BJ (cell line): ENCODE data around the gene PACRG. TPM values are rescaled to one million over a fixed set of nuclear protein-coding genes. Genes with fewer than 3 reads are reported as not detected.
"Not testable (repeated sequence)": the region's sequence is repeated elsewhere in the genome, so short reads cannot be mapped to it uniquely, and the experiment has no call there.

ENCODE experiments used
- CTCF ChIA-PET: fragments of 350-600 bp; formaldehyde crosslinking; extraction: SDS; loops from one replicate; lab custom pipeline; 2021; ENCODE audit warnings: antibody characterized with exemption, inconsistent platforms; lab: Yijun Ruan, JAX
- POLR2A ChIA-PET: fragments of 300-600 bp; sonication (Branson Sonifier 250); formaldehyde crosslinking; extraction: SDS; loops from one replicate; lab custom pipeline; 2021; ENCODE audit warnings: antibody characterized with exemption; lab: Charles Lee
- DNase-seq: peaks from one replicate; pipeline ENCODE4 v3.0.0-alpha.2; 2011; ENCODE audit warnings: low read depth
- H3K27me3 ChIP-seq: 2 replicates; pipeline ENCODE4 v1.6.0; 2011; ENCODE audit warnings: low read length; ENCODE audit not compliant: control insufficient read depth, insufficient read depth
- H3K36me3 ChIP-seq: 2 replicates; pipeline ENCODE4 v1.5.1; 2011; ENCODE audit warnings: low read length; ENCODE audit not compliant: control insufficient read depth, insufficient read depth
- H3K4me3 ChIP-seq: 2 replicates; pipeline ENCODE4 v1.5.1; 2011; ENCODE audit warnings: low read depth, mild to moderate bottlenecking, control low read depth, low read length
- polyA plus RNA-seq: library from polyadenylated mRNA; depleted of rRNA; stranded (reverse); fragments of >200 nt; gene quantifications from 2 replicates; pipeline ENCODE4 v1.2.3, GENCODE V29; 2011
- TF ChIP-seq, protein P1 (sequence below): IDR thresholded peaks from 2 replicates; pipeline ENCODE4 v1.5.1; 2011; ENCODE audit warnings: low read depth, mild to moderate bottlenecking, control low read depth, inconsistent platforms, low read length, moderate library complexity; ENCODE audit not compliant: insufficient read depth

Gene PACRG
- polyA plus RNA-seq, 1 experiment: 0.20 TPM

DNA sequence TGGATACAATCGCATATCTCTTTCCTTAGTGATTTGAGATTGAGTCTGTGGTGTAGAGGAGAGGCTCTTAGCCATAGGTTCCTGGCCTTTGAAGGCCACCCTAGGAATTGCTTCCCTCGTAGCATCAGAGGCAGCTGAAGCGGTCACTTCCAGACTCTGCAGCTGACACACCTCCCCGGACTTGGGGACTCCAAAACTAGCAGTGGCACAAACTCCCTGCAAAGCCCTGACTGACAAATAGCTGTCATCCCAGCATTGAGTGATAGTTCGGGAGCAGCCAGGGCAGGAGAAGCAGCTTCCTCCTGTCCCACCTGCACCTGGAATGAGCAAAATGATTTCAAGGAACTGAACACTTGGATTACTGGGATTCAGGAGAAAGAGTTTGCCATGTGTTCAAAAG, 586.2 kb downstream of the PACRG start:
- Histone ChIP-seq H3K27me3 (no peaks in the 10 kb centered on the region), H3K4me3 (no peak overlapping the region), H3K36me3 (no peaks in the 10 kb centered on the region)
- ChIA-PET CTCF (no interaction called here), POLR2A (no interaction called here)
- DNase-seq: no peak
- TF ChIP-seq, protein P1, sequence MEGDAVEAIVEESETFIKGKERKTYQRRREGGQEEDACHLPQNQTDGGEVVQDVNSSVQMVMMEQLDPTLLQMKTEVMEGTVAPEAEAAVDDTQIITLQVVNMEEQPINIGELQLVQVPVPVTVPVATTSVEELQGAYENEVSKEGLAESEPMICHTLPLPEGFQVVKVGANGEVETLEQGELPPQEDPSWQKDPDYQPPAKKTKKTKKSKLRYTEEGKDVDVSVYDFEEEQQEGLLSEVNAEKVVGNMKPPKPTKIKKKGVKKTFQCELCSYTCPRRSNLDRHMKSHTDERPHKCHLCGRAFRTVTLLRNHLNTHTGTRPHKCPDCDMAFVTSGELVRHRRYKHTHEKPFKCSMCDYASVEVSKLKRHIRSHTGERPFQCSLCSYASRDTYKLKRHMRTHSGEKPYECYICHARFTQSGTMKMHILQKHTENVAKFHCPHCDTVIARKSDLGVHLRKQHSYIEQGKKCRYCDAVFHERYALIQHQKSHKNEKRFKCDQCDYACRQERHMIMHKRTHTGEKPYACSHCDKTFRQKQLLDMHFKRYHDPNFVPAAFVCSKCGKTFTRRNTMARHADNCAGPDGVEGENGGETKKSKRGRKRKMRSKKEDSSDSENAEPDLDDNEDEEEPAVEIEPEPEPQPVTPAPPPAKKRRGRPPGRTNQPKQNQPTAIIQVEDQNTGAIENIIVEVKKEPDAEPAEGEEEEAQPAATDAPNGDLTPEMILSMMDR: no peak

DNA sequence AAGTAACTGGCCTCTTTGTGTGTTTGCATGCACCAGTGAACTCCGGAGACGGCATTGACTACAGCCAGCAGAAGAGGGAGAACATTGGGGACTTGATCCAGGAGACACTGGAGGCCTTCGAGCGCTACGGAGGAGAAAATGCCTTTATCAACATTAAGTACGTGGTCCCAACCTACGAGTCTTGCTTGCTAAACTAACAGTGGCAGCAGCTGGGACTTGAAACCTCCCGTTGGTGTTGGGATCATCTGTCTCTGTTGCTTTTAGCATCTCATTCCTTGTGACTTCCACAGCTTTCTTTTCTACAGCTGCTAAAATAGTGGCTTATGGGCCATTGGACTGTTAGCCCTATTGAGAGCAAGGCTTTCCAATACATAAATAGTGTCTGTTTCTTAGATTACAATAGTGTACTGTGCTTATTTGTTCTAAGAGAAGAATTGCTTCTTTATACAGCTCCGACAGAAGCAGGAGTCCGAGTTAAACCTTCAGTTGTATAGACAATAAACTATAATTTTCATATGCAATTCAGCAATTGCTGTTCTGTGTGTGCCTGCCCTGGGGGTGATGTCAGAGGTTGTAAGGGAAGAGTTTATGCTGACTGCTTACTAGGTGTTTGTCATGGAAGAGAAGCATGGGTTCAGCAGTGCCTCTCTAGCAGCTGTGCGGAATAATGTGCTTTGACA, 587.2 kb downstream of the PACRG start:
- DNase-seq: no peak
- H3K36me3 ChIP-seq: no peaks in the 10 kb centered on the region
- H3K4me3 ChIP-seq: no peak overlapping the region
- H3K27me3 ChIP-seq: no peaks in the 10 kb centered on the region
- ChIA-PET CTCF (no interaction called here), POLR2A (no interaction called here)
- TF ChIP-seq, protein P1: no peak

DNA sequence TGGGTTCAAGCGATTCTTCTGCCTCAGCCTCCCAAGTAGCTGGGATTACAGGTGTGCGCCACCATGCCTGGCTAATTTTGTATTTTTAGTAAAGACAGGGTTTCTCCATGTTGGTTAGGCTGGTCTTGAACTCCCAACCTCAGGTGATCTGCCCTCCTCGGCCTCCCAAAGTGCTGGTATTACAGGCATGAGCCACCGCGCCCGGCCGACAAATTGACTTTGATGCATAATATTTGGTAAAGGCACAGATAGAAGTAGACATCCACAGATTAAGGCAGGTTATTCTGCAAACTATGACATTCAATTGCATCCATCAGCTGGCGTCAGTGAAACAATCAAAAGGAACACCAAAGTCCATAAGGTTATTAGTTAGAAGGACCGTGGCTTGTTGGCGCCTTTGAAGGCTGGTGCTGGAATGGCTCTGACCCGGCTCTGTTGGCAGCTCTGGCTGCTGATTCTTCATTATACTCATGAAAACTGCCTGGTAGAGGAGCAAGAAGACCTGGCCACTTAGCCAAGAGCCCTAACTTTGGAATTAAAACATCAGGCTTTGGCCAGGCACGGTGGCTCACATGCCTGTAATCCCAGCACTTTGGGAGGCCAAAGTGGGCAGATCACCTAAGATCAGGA, 589.2 kb downstream of the PACRG start:
- POLR2A ChIA-PET, H3K36me3 ChIP-seq, DNase-seq, H3K4me3 ChIP-seq, CTCF ChIA-PET, H3K27me3 ChIP-seq: not testable (repeated sequence)

DNA sequence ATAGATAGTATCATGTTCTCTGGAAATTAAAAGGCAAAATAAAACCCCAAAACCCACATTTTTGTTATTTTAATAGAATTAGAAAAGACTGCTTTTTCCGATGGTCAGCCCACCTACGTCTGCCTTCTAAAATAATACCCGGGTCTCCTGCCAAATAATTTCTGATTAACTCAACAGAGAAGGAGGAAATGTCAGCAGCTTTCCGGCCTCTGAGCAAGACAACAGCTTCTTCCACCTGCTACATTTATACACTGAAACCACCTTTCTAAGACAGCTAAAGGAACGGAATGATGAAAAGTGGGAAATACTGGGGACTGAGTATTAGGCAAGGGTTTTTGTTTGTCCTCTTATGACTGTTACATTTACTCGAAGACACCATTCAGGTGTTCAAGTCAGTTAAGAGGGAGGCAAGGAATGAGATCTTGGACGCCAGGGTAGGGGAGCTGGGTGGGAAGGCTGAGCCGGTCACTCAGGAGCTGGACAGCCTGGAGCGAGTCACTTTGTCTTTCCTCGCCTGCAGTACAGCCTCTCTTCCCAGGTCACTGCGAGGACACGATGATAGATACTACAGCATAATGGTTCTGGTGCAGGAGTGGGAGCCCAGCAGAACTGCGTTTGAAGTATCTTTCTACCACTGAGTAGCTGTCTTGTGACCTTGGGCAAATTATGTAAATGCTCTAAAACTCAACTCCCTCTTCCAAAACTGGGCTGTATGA, 590.5 kb downstream of the PACRG start:
- ChIA-PET POLR2A (no interaction called here), CTCF (no interaction called here)
- H3K27me3 ChIP-seq: no peaks in the 10 kb centered on the region
- H3K4me3 ChIP-seq: no peak overlapping the region
- no peaks in the 10 kb centered on the region for H3K36me3 ChIP-seq
- TF ChIP-seq, protein P1: no peak
- DNase-seq: no peak

DNA sequence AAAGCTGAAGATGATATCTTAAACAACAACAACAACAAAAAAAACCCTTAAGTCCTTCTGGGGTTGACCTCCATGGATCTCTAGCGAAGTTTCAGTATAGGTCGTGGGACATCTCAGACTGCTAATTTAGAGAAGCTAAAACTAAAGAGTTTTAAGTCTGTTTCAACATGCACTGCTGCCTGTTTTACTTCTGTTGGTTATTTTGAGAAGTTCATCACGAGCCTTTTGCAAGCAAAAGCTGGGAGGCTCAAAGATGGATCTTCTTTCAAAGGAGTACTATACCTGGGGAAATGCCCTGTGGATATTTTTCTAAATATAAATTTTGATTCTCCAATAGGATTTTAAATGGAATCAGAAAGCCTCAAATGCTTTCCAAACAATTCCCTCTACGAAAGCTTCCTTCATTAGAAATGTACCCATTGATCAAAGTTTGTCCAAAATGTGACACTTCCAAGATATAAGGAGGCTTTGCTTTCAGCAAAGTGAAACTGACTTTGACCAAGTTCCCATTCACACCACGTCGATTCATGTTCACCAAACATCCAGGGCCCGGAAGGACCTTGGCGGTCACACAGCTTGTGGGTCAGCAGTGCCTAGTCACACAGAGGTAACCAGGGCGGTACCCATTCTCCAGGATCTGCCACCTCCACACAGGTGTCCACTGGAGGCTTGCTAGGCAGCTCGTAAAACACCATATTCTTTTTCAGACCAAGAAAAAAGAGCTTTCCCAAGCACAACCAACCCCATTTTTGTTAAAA, 592.0 kb downstream of the PACRG start:
- POLR2A ChIA-PET: no interaction called here
- DNase-seq: no peak
- CTCF ChIA-PET: no interaction called here

More for the DNA sequence above, 592.0 kb downstream of the PACRG start:
- H3K27me3 ChIP-seq: no peaks in the 10 kb centered on the region
- TF ChIP-seq, protein P1: no peak
- no peaks in the 10 kb centered on the region for H3K36me3 ChIP-seq
- no peak overlapping the region for H3K4me3 ChIP-seq
